ENCODE measurements around the gene CLN5. TPM values are rescaled to one million over a fixed set of nuclear protein-coding genes. Genes with fewer than 3 reads are reported as not detected.

Gene CLN5
- polyA plus RNA-seq, 1 donor (not counting 4 experiments of a cell fraction or from before 2014, with no cell fraction given) = 32.4 TPM

GRCh38 chr13:76982061-76982460 lies 9.8 kb upstream of the CLN5 start:
- no peak overlapping the region for H2AFZ ChIP-seq (ENCODE audit: control insufficient read depth, low read length)
- H3K27me3 ChIP-seq (ENCODE audit: control insufficient read depth, extremely low read depth, insufficient read depth, low read length) = peaks cover 15% of the 10 kb centered on the region
- no peaks in the 10 kb centered on the region for H3K9me1 ChIP-seq (ENCODE audit: control insufficient read depth, extremely low read depth, insufficient read depth, low read length)
- no peaks in the 10 kb centered on the region for H3K9me3 ChIP-seq (ENCODE audit: control insufficient read depth, low read depth, low read length)
- H3K9ac ChIP-seq (ENCODE audit: control insufficient read depth, extremely low read depth, insufficient read depth, low read length) = no peak overlapping the region
- no peak overlapping the region for H3K4me2 ChIP-seq (ENCODE audit: control insufficient read depth, extremely low read depth, insufficient read depth, low read depth, low read length)
- no peaks in the 10 kb centered on the region for H3K79me2 ChIP-seq (ENCODE audit: control insufficient read depth, insufficient read depth, low read length)
- H3K4me1 ChIP-seq (ENCODE audit: control insufficient read depth, extremely low read depth, insufficient read depth, low read length) = peaks cover 3% of the 10 kb centered on the region
- H3K36me3 ChIP-seq (ENCODE audit: control insufficient read depth in 2 of 2, extremely low read depth in 1 of 2, insufficient read depth in 2 of 2, low read length in 2 of 2) = no peaks in the 10 kb centered on the region
- no peak for DNase-seq (ENCODE audit: low read depth, low spot score)
- FAIRE-seq = no peak
- no peak overlapping the region for H3K27ac ChIP-seq (ENCODE audit: control insufficient read depth, insufficient read depth, low read length)
- TF ChIP-seq CTCF (optimal IDR thresholded peaks at IDR 0.05 in 1 of 3, IDR thresholded peaks at IDR 0.05 in 1 of 3, conservative IDR thresholded peaks at IDR 0.05 in 1 of 3; ENCODE audit: extremely low read depth in 1 of 3, insufficient read depth in 2 of 3, low read length in 3 of 3) = no peak
- H4K20me1 ChIP-seq (ENCODE audit: control insufficient read depth, extremely low read depth, insufficient read depth, low read length) = no peaks in the 10 kb centered on the region
- H3K4me3 ChIP-seq (ENCODE audit: control insufficient read depth in 2 of 3, extremely low read depth in 1 of 3, insufficient read depth in 2 of 3, low read depth in 1 of 3, low read length in 3 of 3) = no peak overlapping the region
- dilution Hi-C loops (cut with MboI; ENCODE audit: extremely low pct_ligation_motif_present, low sequenced_read_pairs) = no loop called here

GRCh38 chr13:76983676-76984075 lies 8.2 kb upstream of the CLN5 start:
- Histone ChIP-seq H3K9ac (ENCODE audit: control insufficient read depth, extremely low read depth, insufficient read depth, low read length) (no peak overlapping the region), H3K4me2 (ENCODE audit: control insufficient read depth, extremely low read depth, insufficient read depth, low read depth, low read length) (no peak overlapping the region), H2AFZ (ENCODE audit: control insufficient read depth, low read length) (no peak overlapping the region), H3K79me2 (ENCODE audit: control insufficient read depth, insufficient read depth, low read length) (no peaks in the 10 kb centered on the region), H4K20me1 (ENCODE audit: control insufficient read depth, extremely low read depth, insufficient read depth, low read length) (no peaks in the 10 kb centered on the region), H3K27ac (ENCODE audit: control insufficient read depth, insufficient read depth, low read length) (no peak overlapping the region), H3K27me3 (ENCODE audit: control insufficient read depth, extremely low read depth, insufficient read depth, low read length) (peaks cover 6% of the 10 kb centered on the region), H3K4me3 (ENCODE audit: control insufficient read depth in 2 of 3, extremely low read depth in 1 of 3, insufficient read depth in 2 of 3, low read depth in 1 of 3, low read length in 3 of 3) (no peak overlapping the region), H3K9me3 (ENCODE audit: control insufficient read depth, low read depth, low read length) (no peaks in the 10 kb centered on the region), H3K36me3 (ENCODE audit: control insufficient read depth in 2 of 2, extremely low read depth in 1 of 2, insufficient read depth in 2 of 2, low read length in 2 of 2) (no peaks in the 10 kb centered on the region), H3K4me1 (ENCODE audit: control insufficient read depth, extremely low read depth, insufficient read depth, low read length) (peaks cover 3% of the 10 kb centered on the region), H3K9me1 (ENCODE audit: control insufficient read depth, extremely low read depth, insufficient read depth, low read length) (no peaks in the 10 kb centered on the region)
- no peak for FAIRE-seq
- no peak for DNase-seq (ENCODE audit: low read depth, low spot score)
- dilution Hi-C loops (cut with MboI; ENCODE audit: extremely low pct_ligation_motif_present, low sequenced_read_pairs) = no loop called here
- no peak for TF ChIP-seq EZH2 (IDR thresholded peaks at IDR 0.05; ENCODE audit: low read length)
- no peak for TF ChIP-seq CTCF (optimal IDR thresholded peaks at IDR 0.05 in 1 of 3, IDR thresholded peaks at IDR 0.05 in 1 of 3, conservative IDR thresholded peaks at IDR 0.05 in 1 of 3; ENCODE audit: extremely low read depth in 1 of 3, insufficient read depth in 2 of 3, low read length in 3 of 3)

Data from keratinocyte (primary cell).